HepG2 (cell line): ENCODE data around the gene GPC6. TPM values are rescaled to one million over a fixed set of nuclear protein-coding genes. Genes with fewer than 3 reads are reported as not detected.

Experiments used
- ATAC-seq: fragments of 200-7000 bp; cut with Tn5 transposase; 3 replicates; pipeline ENCODE4 v1.9.1; 2020; ENCODE audit warnings: mild to moderate bottlenecking, moderate library complexity
- BruUV-seq: library from RNA; stranded (reverse); fragments of 400-500 nt; replicated peaks from 2 replicates; lab custom pipeline; 2021; lab: Mats Ljungman, UMichigan
- CTCF ChIA-PET: fragments of 300-600 bp; formaldehyde crosslinking; extraction: SDS; loops from one replicate; lab custom pipeline; 2021; ENCODE audit warnings: low total read pairs, inconsistent platforms, low intra/inter-chr PET ratio; lab: Yijun Ruan, JAX
- POLR2A ChIA-PET: fragments of 350-600 bp; sonication (Branson Sonifier 250); formaldehyde crosslinking; loops from one replicate; lab custom pipeline; 2020; ENCODE audit warnings: antibody characterized with exemption, inconsistent platforms; lab: Yijun Ruan, JAX
- DNase-seq: peaks from one replicate; pipeline ENCODE4 v3.0.0-alpha.2; 2015; ENCODE audit warnings: low spot score
- FAIRE-seq: peaks from 3 replicates; lab custom pipeline; 2011; peaks lifted over from hg19 to GRCh38; lab: Jason Lieb, UNC
- H2AFZ ChIP-seq: one replicate; pipeline ENCODE4 v1.6.1; 2011; ENCODE audit warnings: low read length, inconsistent platforms
- H3K27ac ChIP-seq: fragments of 300-600 bp; 3 replicates; pipeline ENCODE4 v1.8.0; 2011; ENCODE audit warnings: mixed run types, mild to moderate bottlenecking, mixed read lengths, low read length, inconsistent platforms; ENCODE audit not compliant: insufficient read depth; ENCODE audit errors: extremely low read length
- H3K27me3 ChIP-seq, 2 experiments: fragments of 200-600 bp in 1 of 2; 2 replicates in 1 of 2; 3 replicates in 1 of 2; pipeline versions ENCODE4 v1.6.0 to v1.8.0; 2011; ENCODE audit warnings: low read length in 2 of 2, mild to moderate bottlenecking in 2 of 2, moderate library complexity in 2 of 2, inconsistent platforms in 1 of 2; ENCODE audit not compliant: insufficient read depth in 2 of 2, control insufficient read depth in 1 of 2
- H3K36me3 ChIP-seq, 2 experiments: fragments of 200-600 bp in 1 of 2; replicated peaks in 1 of 2; 2 replicates in 1 of 2; 3 replicates in 1 of 2; pipeline versions ENCODE4 v1.5.1 to v1.8.0; 2011; ENCODE audit warnings: low read length in 2 of 2, inconsistent platforms in 1 of 2; ENCODE audit not compliant: insufficient read depth in 2 of 2, control insufficient read depth in 1 of 2
- H3K4me1 ChIP-seq: 2 replicates; pipeline ENCODE4 v1.5.1; 2012; ENCODE audit warnings: low read length, inconsistent platforms; ENCODE audit not compliant: insufficient read depth
- H3K4me2 ChIP-seq: 2 replicates; pipeline ENCODE4 v1.6.0; 2011; ENCODE audit warnings: low read depth, low read length, inconsistent platforms
- H3K4me3 ChIP-seq, 3 experiments: fragments of 200-600 bp in 1 of 3; sonication (generic), shearing (Covaris generic) in 1 of 3; replicated peaks in 1 of 3; 2 replicates each; pipeline ENCODE4 v1.5.1; 2011 to 2016; ENCODE audit warnings: low read length in 3 of 3, inconsistent platforms in 2 of 3, low read depth in 2 of 3, mild to moderate bottlenecking in 2 of 3, control low read depth in 1 of 3, mixed read lengths in 1 of 3; ENCODE audit not compliant: insufficient read depth in 1 of 3
- H3K79me2 ChIP-seq: one replicate; pipeline ENCODE4 v1.6.1; 2011; ENCODE audit warnings: low read length, inconsistent platforms; ENCODE audit not compliant: insufficient read depth
- H3K9ac ChIP-seq: 2 replicates; pipeline ENCODE4 v1.6.0; 2011; ENCODE audit warnings: mild to moderate bottlenecking, low read depth, low read length, inconsistent platforms; ENCODE audit not compliant: insufficient read depth
- H3K9me3 ChIP-seq: 2 replicates; pipeline ENCODE4 v1.5.1; 2012; ENCODE audit warnings: mild to moderate bottlenecking, low read length
- H4K20me1 ChIP-seq: 2 replicates; pipeline ENCODE4 v1.6.0; 2011; ENCODE audit warnings: inconsistent platforms, mild to moderate bottlenecking, low read length, moderate library complexity; ENCODE audit not compliant: insufficient read depth
- JUN ChIP-seq: sonication (generic); formaldehyde crosslinking; IDR thresholded peaks from 2 replicates; pipeline ENCODE4 v1.4.0; 2020; ENCODE audit warnings: mild to moderate bottlenecking, missing genetic modification reagents
- PHF8 ChIP-seq: sonication (generic); formaldehyde crosslinking; IDR thresholded peaks from 2 replicates; pipeline ENCODE4 v1.5.0; 2020; ENCODE audit warnings: missing genetic modification reagents
- REST ChIP-seq, 2 experiments: IDR thresholded peaks; 2 replicates each; pipeline ENCODE4 v1.6.1; 2011 to 2012; ENCODE audit warnings: low read length in 2 of 2, borderline replicate concordance in 1 of 2, low read depth in 1 of 2, mild to moderate bottlenecking in 1 of 2, moderate library complexity in 1 of 2
- RNF219 ChIP-seq: sonication (generic); formaldehyde crosslinking; IDR thresholded peaks from 2 replicates; pipeline ENCODE4 v1.5.0; 2020; ENCODE audit warnings: mild to moderate bottlenecking, missing genetic modification reagents
- SRF ChIP-seq: IDR thresholded peaks from 2 replicates; pipeline ENCODE4 v1.6.1; 2011; ENCODE audit warnings: mild to moderate bottlenecking, low read depth, low read length, moderate library complexity
- U2AF2 ChIP-seq: fragments of 200-400 bp; formaldehyde crosslinking; IDR thresholded peaks from 2 replicates; pipeline ENCODE4 v1.6.1; 2017; ENCODE audit warnings: low read depth, mild to moderate bottlenecking, low read length
- ZNF644 ChIP-seq: IDR thresholded peaks from 2 replicates; pipeline ENCODE4 v1.6.1; 2016; ENCODE audit warnings: low read depth
- ZNF720 ChIP-seq: sonication (generic); formaldehyde crosslinking; IDR thresholded peaks from 2 replicates; pipeline ENCODE4 v1.4.0; 2020; ENCODE audit warnings: missing genetic modification reagents
- ZSCAN12 ChIP-seq: sonication (generic); formaldehyde crosslinking; IDR thresholded peaks from 2 replicates; pipeline ENCODE4 v1.9.0; 2021; ENCODE audit warnings: mild to moderate bottlenecking, missing genetic modification reagents
- WGBS: methylation state at CpG from one replicate; pipeline ENCODE4 v1.1.6; 2017; ENCODE audit warnings: low lambda C conversion rate; 5-methylcytosine and 5-hydroxymethylcytosine counted together
- in situ Hi-C: cut with HindIII; loops from 2 replicates; pipeline ENCODE4 v1.10.0; 2017; ENCODE audit warnings: low pct_unique_long_range_greater_than_20kb; ENCODE audit not compliant: extremely low pct_ligation_motif_present
- intact Hi-C: fragments of 100-400 bp; cut with micrococcal nuclease; formaldehyde crosslinking; loops from one replicate; pipeline ENCODE4 v1.10.0; 2022; ENCODE audit not compliant: unreplicated experiment
- polyA plus RNA-seq, 8 experiments: library from polyadenylated mRNA; depleted of rRNA in 3 of 8; stranded (reverse) in 7 of 8; unstranded in 1 of 8; fragments of >200 nt; fragmentation: Illumina TruSeq in 4 of 8; extraction: Trizol in 4 of 8; gene quantifications; 2 replicates each; pipeline versions ENCODE4 v1.2.1 to v1.2.3, GENCODE V29; 2011 to 2016; ENCODE audit warnings: low read depth in 4 of 8, missing spikeins in 1 of 8, mixed read lengths in 1 of 8; ENCODE audit not compliant: insufficient read depth in 1 of 8
- total RNA-seq, 5 experiments: library from RNA; depleted of rRNA; stranded (reverse); fragments of >200 nt; fragmentation: Illumina TruSeq; extraction: Trizol; gene quantifications; 2 replicates each; pipeline ENCODE4 v1.2.3, GENCODE V29; 2016; ENCODE audit warnings: low read depth in 1 of 5

The GPC6 gene
- total and polyA plus RNA-seq, 2 of the 13 experiments (the other 11 are each of a cell fraction or from before 2014, with no cell fraction given) = 24.5 to 33.9 TPM

- TF ChIP-seq PHF8 (CRISPR knock-in tag) = no peak
- no peak for TF ChIP-seq JUN (CRISPR knock-in tag)
- TF ChIP-seq REST (IDR thresholded peaks at IDR 0.05; ENCODE audit: borderline replicate concordance in 1 of 2, low read depth in 1 of 2, low read length in 2 of 2) = no peak
- no peak for TF ChIP-seq ZNF644 (CRISPR knock-in tag)
Measured at GRCh38 chr13:94192431-94192975, 965.9 kb downstream of the GPC6 start (continued).

- ChIA-PET POLR2A (no interaction called here), CTCF (no interaction called here)
- ATAC-seq (no peak), DNase-seq (no peak)
- no peaks in the 10 kb centered on the region for H3K79me2 ChIP-seq
- no peak overlapping the region for H3K4me2 ChIP-seq
- H4K20me1 ChIP-seq = no peaks in the 10 kb centered on the region
- BruUV-seq = no TSS peak
- H3K4me1 ChIP-seq = no peaks in the 10 kb centered on the region
- no peak overlapping the region for H3K4me3 ChIP-seq
- H2AFZ ChIP-seq = no peak overlapping the region
- TF ChIP-seq ZSCAN12 (CRISPR knock-in tag) (no peak), RNF219 (no peak), SRF (no peak), U2AF2 (no peak), ZNF720 (CRISPR knock-in tag) (no peak)
- TF ChIP-seq, all 625 proteins: peak for 0
- Histone ChIP-seq H3K36me3 (no peaks in the 10 kb centered on the region), H3K27ac (no peak overlapping the region), H3K27me3 (no peaks in the 10 kb centered on the region), H3K9ac (no peak overlapping the region), H3K9me3 (no peaks in the 10 kb centered on the region)
- WGBS = 92% methylated on average over 2 of the region's 2 CpGs
- no peak for FAIRE-seq
- intact Hi-C loops (no loop called here), in situ Hi-C loops (loop anchor here (25.0 kb wide), 1 partner anchor 958 kb away; the partner anchor contains the start of gene GPC6)
Measured at GRCh38 chr13:94195715-94196114, 969.1 kb downstream of the GPC6 start.
